GM23338 (cell line): ENCODE measurements around the gene UBE2H.

Source experiments
- CREB1 ChIP-seq: fragments of 250-450 bp; sonication (Bioruptor Pico); IDR thresholded peaks from 2 replicates; pipeline ENCODE4 v1.5.0; 2020; ENCODE audit warnings: low read depth, mild to moderate bottlenecking, moderate library complexity
- CTCF ChIP-seq, 2 experiments: fragments of 200-600 bp in 1 of 2; sonication (generic) in 1 of 2; conservative IDR thresholded peaks; 2 replicates each; pipeline versions ENCODE4 v1.5.1 to v1.6.1; 2016 to 2017; ENCODE audit warnings: antibody characterized with exemption in 2 of 2, low read depth in 2 of 2, mild to moderate bottlenecking in 2 of 2, moderate library complexity in 1 of 2
- ETS1 ChIP-seq: IDR thresholded peaks from 2 replicates; pipeline ENCODE4 v1.6.1; 2016; ENCODE audit warnings: antibody characterized with exemption
- EZH2 ChIP-seq: fragments of 200-600 bp; sonication (generic); IDR thresholded peaks from one replicate; pipeline ENCODE4 v1.8.0; 2017; ENCODE audit warnings: antibody characterized with exemption, mild to moderate bottlenecking, low read depth; ENCODE audit not compliant: unreplicated experiment
- POLR2AphosphoS5 ChIP-seq: IDR thresholded peaks from 2 replicates; pipeline ENCODE4 v1.6.1; 2016; ENCODE audit warnings: antibody characterized with exemption, low read depth

- TF ChIP-seq CTCF (conservative IDR thresholded peaks at IDR 0.05; ENCODE audit: low read depth in 2 of 2) (no peak), EZH2 (no peak), POLR2AphosphoS5 (no peak), ETS1 (no peak), CREB1 (CRISPR knock-in tag) (no peak)
These were observed 115.8 kb downstream of the UBE2H start for GRCh38 chr7:129836983-129837382.
